ENCODE measurements around the gene VWF. TPM values are rescaled to one million over a fixed set of nuclear protein-coding genes. Genes with fewer than 3 reads are reported as not detected.

VWF gene
- total and polyA plus RNA-seq, 2 of the 4 experiments (the other 2 are of a cell fraction) = under 0.01 to 0.09 TPM

DNA sequence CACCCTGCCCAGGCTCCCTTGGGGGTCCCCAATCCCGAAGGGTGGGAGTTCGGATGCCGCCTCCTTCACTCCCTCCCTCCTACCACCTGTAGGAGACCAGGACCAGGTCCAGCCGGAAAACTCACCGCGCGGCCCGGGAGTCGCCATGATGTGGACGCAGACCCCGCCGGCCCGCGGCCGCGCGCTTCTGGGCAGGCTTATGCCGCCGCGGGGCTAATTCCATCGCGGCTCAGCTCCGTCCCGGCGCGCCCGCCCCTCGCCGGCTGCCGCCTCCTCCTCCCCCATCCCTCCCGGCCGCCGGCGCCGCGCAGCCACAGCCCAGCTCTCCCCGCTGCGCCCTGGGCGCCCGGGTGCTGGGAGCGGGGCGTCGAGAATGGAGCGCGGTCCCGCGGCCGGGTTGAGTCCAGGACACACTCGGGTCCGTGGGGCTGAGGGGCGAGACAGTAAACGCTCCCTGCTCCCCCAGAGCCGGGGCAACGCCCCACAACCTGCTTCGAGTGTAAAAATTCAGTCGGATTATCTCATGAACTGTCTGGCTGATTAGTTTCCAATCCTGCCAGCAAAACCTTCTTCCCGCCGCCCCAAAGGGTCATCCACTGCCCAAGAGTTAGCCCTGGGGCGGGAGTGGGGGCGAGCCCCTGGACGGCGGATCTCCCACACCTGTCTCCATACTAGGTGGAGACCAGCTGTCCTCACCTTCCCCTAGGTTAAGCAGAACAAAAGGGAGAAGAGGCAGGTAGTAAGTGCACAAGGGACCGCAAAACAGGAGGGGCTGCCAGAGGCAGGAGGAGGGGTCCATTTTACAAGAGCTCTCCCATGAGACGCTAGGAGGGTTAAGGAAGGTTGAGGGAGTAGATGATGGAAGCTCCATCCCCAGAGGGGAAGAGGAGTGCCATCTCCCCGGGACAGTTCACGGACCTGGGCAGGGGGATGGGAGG is 179.1 kb downstream of the VWF start, which contains the start of gene ANO2:
ANO2 (minus strand) TSS at position 189 of the 938 bp plus-strand sequence; CDS start at position 147, 42 bp downstream.
- no peak for DNase-seq
- BruUV-seq (replicated peaks) = no TSS peak
- POLR2A ChIA-PET (ENCODE audit: unreplicated experiment) = no interaction called here
- H2AK9ac ChIP-seq (replicated peaks; ENCODE audit: low read depth, low read length, poor library complexity) = no peak within 1 kb of the TSS
- no peak within 1 kb of the TSS for H2BK120ac ChIP-seq (ENCODE audit: low read depth, low read length)
- H3K4me3 ChIP-seq (ENCODE audit: insufficient read depth, low read depth, low read length) = peak within 1 kb of the TSS; percentile 48
- H4K8ac ChIP-seq (ENCODE audit: low read depth in 2 of 2, low read length in 2 of 2) = no peak within 1 kb of the TSS
- H3K9me3 ChIP-seq (ENCODE audit: control insufficient read depth, insufficient read depth, low read length) = no peaks in the 10 kb centered on the region; the same call in none of the 2 replicates
- H3K23ac ChIP-seq (ENCODE audit: low read depth, low read length) = no peak within 1 kb of the TSS
- no peaks in the 10 kb centered on the region for H3K36me3 ChIP-seq (ENCODE audit: control insufficient read depth, insufficient read depth, low read length)
- H3K9me1 ChIP-seq (ENCODE audit: insufficient read depth, low read length) = 0 out of 2 replicates have a peak, but pooled peaks cover 2% of the 10 kb centered on the region
- no peak within 1 kb of the TSS for H3K14ac ChIP-seq (replicated peaks; ENCODE audit: low read depth, low read length)
- H2AFZ ChIP-seq (replicated peaks; ENCODE audit: low read length, poor library complexity) = peak within 1 kb of the TSS; percentile 74
- H3K56ac ChIP-seq (ENCODE audit: extremely low read depth, insufficient read depth, low read length) = no peak within 1 kb of the TSS
- 0% methylated on average over 25 of the region's 66 CpGs; no CpG with 5 or more reads in 1 of the 2 experiments for WGBS, 2 experiments (ENCODE audit: extremely low coverage in 2 of 2, insufficient read length in 1 of 2)
- H4K20me1 ChIP-seq (ENCODE audit: insufficient read depth, low read length) = no peaks in the 10 kb centered on the region
- H3K4me2 ChIP-seq (ENCODE audit: low read depth, low read length) = peak within 1 kb of the TSS; percentile 95
- dilution Hi-C loops (cut with HindIII; ENCODE audit: low sequenced_read_pairs, unreplicated experiment) = no loop called here
- 0 out of 2 replicates have a peak, but pooled peaks cover 2% of the 10 kb centered on the region for H3K4me1 ChIP-seq (ENCODE audit: control insufficient read depth, insufficient read depth, low read length)
- H2AK5ac ChIP-seq (ENCODE audit: low read depth, low read length) = no peak within 1 kb of the TSS
- no peak within 1 kb of the TSS for H2BK15ac ChIP-seq (ENCODE audit: low read depth, low read length)
- H4K5ac ChIP-seq (ENCODE audit: low read depth, low read length) = no peak within 1 kb of the TSS
- H4K91ac ChIP-seq (ENCODE audit: insufficient read depth, low read depth, low read length) = no peak within 1 kb of the TSS
- H3K18ac ChIP-seq (ENCODE audit: low read depth, low read length) = no peak within 1 kb of the TSS
- no peaks in the 10 kb centered on the region for H3K79me1 ChIP-seq (ENCODE audit: low read depth in 1 of 2, low read length in 2 of 2)
- in situ Hi-C loops (cut with MboI; ENCODE audit: low sequenced_read_pairs) = no loop called here
- intact Hi-C loops (cut with micrococcal nuclease) = no loop called here
- H3K9ac ChIP-seq (ENCODE audit: low read depth, low read length) = no peak within 1 kb of the TSS
- H3K27ac ChIP-seq (ENCODE audit: insufficient read depth, low read length) = no peak within 1 kb of the TSS
- ATAC-seq (ENCODE audit: low read depth) = peak; percentile 97
- CTCF ChIA-PET = no interaction called here
- TF ChIP-seq, protein P1, sequence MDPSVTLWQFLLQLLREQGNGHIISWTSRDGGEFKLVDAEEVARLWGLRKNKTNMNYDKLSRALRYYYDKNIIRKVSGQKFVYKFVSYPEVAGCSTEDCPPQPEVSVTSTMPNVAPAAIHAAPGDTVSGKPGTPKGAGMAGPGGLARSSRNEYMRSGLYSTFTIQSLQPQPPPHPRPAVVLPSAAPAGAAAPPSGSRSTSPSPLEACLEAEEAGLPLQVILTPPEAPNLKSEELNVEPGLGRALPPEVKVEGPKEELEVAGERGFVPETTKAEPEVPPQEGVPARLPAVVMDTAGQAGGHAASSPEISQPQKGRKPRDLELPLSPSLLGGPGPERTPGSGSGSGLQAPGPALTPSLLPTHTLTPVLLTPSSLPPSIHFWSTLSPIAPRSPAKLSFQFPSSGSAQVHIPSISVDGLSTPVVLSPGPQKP (IDR thresholded peaks at IDR 0.05; ENCODE audit: borderline replicate concordance, low read depth, low read length) = no peak
- TF ChIP-seq RCOR1 (IDR thresholded peaks at IDR 0.05; ENCODE audit: insufficient replicate concordance, low read length) (no peak), MXI1 (IDR thresholded peaks at IDR 0.05; ENCODE audit: borderline replicate concordance, low read depth, low read length) (no peak), BHLHE40 (IDR thresholded peaks at IDR 0.05; ENCODE audit: low read depth, low read length) (no peak), RFX5 (IDR thresholded peaks at IDR 0.05; ENCODE audit: low read depth, low read length) (no peak), MAZ (IDR thresholded peaks at IDR 0.05; ENCODE audit: borderline replicate concordance, low read depth, low read length) (peak; percentile 17; the same call in 1 of the 2 replicates), CEBPB (IDR thresholded peaks at IDR 0.05; ENCODE audit: low read depth, low read length) (no peak), NFE2L2 (IDR thresholded peaks at IDR 0.05; ENCODE audit: low read depth, low read length) (no peak)
- H3K4ac ChIP-seq (ENCODE audit: low read depth, low read length) = no peak within 1 kb of the TSS
- H3K27me3 ChIP-seq (ENCODE audit: control insufficient read depth, insufficient read depth, low read length) = peaks cover 53% of the 10 kb centered on the region
- H2BK5ac ChIP-seq (ENCODE audit: low read depth, low read length, poor library complexity, severe bottlenecking) = no peak within 1 kb of the TSS
- H2BK20ac ChIP-seq (ENCODE audit: low read depth, low read length) = no peak within 1 kb of the TSS

All from IMR-90 (cell line).